ENCODE data around the gene ARHGEF7.

Gene ARHGEF7

DNA sequence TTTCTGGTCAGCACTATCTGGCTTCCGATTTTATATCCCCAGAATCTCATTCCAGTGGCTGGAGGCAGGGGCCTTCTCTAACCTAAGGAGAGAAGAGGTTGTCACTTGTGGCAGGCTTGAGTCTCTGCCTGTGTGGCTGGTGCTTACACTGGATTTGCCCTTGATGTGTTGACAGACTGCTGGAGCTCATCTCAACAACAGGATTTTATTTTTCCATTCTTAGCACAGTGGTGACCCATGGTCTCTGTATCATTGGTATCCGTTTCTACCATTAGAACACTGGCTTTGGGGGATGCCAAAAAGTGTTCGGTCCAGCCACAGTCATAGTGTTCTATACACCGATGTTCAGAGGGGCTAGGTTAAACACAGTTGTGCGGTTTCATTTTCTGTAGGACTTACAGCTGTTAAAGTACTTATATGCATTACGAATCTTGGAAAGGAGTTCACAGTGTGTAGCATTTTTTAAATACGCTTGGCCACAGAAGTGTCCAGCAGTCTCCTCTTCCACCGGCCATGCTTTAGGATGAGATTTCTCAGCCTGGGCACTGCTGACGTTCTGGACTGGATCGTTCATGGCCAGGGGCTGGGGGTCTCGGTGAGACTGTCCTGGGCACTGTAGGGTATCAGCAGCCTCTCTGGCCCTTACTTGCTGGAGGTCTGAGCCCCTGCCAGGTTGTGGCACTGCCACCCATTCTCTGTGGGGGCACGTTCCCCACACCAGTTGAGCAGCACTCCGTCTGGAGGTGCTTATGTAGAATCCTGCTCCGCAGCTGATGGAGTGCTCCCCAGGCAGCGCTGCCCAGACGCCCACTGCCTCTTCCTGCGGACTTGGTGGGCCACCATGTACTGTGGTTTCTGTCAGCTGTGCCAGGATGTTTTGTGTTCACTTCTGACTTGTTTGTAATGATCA, 163.9 kb downstream of the ARHGEF7 start:
- no peak for DNase-seq (ENCODE audit: low read depth in 2 of 2)

DNA sequence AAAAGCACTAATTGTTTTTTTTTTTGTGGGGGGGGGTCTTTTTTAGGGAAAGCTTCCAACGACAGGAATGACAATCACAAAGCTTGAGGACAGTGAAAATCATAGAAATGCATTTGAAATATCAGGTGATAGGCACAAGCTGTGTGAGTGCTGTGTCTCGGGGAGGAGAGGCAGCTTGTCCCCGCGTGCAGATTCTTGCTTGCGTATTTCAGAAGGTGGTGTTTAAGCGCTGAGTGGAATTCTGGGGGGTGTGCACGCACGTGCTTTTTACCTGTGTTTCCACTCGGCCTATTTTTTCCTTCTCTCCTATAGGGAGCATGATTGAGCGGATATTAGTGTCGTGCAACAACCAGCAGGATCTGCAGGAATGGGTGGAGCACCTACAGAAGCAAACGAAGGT, 165.1 kb downstream of the ARHGEF7 start:
- DNase-seq (ENCODE audit: low read depth in 2 of 2), result no peak

DNA sequence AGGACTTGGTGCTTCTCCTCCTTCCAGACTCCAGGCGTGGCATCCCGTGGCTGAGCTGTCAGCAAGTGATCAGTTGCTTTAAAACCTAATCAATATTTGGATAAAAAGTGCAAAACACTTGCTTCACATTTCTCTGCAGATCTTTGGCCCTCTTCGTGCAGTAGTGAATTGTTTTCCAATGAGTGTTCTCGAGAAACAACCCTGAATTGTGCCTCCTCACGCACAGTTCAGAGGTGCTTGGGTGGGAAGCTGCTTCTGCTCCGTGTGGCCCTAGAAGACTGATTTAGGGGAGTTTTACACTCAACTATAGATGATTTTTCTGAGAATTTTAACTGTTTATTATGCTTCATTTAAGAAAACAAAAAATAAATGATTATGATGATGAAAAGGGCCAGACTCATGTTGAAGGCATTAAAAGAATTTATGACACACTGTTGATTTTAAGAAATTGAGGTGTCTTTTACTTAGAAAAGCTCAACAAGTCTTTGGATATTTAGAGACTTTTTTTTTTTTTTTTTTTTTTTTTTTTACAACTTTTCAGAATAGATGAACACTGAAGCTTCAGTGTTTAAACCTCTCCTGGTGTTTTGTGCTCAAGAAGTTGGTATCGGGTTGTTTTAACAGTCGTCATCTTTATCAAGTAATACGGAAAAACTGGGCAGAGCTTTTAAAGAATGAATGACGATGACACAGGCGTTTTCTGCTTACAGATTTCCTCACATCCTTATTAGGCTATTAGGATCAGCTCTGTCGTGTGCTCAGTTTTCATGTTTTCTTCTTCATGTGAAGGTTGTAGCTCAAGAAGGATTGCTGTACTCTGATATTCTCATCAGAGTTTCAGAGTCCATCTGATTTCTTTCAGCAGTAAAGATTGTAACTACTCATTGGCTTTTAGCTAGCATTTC, 165.8 kb downstream of the ARHGEF7 start:
- no peak for DNase-seq (ENCODE audit: low read depth in 2 of 2)

DNA sequence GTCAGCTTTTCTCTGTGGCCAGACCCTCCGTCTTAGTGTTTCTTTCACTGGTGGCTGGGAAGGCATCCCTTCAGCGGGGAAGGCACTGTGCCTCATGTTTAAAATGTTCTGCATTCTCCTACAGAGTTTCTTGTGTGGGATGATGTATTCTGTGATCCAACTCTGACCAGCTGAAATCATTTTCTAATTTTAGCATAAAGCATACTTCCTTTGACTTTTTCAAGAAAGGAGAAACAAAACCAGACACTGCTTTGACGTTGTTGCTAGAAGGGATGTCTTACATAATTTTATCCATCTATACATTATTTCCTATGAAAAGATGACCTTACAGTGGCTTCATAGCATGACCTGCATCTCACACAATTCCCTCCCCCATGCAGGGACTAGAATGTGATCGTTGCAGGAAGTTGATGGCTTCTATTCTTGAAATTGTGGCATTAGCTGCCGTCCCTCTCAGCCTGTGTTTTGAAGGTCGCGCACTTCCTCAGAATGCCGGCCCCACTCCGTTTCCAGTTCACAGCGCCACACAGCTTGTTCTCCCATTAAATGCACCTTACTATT, 166.7 kb downstream of the ARHGEF7 start:
- DNase-seq (ENCODE audit: low read depth in 2 of 2), result no peak

DNA sequence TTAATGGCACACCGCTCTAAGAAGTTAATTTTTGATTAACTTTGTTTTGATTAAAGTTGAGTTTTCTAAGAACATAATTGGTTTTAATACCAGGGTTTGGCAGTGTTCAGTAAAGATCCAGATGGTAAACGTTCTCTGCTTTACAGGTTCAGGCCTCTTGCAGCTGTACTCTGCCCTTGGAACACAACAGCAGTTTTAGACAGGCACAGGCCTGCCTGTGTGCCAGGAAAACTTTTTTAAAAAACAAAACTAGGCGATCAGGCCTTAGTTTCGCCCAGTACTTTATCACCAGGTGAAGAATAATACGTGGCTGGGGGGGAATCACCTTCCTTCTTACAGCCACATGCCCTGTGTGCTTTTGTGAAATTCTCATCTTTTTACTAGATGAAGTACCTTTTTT, 167.3 kb downstream of the ARHGEF7 start:
- DNase-seq (ENCODE audit: low read depth in 2 of 2), result no peak

DNA sequence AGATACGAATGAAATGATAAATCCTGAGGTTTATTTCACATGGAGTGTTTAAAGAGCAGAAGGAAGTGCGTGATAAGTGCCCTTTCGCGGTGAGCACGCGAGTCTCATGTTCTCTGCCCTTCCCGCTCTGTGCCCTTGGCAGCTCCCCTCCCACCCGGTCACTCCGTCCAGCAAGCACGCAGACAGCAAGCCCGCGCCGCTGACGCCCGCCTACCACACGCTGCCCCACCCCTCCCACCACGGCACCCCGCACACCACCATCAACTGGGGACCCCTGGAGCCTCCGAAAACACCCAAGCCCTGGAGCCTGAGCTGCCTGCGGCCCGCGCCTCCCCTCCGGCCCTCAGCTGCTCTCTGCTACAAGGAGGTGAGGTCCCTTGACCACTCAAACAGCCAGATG, 167.9 kb downstream of the ARHGEF7 start:
- no peak for DNase-seq (ENCODE audit: low read depth in 2 of 2)

DNA sequence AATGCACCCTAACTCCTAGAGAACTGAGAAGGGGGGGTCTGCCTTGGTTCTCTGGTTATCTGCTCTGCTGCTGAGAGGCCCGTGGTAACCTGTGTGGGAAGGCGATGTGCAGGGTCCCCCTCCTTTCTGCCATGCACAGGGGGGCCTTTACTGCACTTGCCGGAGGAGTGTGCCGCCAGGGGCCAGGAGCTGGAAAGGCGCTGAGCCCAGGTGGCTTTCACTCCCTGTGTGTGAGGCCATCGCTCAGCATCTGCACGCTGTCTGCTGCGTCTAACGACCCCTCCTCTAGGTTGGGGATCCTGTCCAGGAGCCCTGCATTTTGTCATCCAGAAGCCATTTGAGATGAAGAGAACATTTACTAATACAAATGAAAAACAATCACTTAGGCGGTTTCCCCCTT, 168.3 kb downstream of the ARHGEF7 start:
- DNase-seq (ENCODE audit: low read depth in 2 of 2), result no peak

DNA sequence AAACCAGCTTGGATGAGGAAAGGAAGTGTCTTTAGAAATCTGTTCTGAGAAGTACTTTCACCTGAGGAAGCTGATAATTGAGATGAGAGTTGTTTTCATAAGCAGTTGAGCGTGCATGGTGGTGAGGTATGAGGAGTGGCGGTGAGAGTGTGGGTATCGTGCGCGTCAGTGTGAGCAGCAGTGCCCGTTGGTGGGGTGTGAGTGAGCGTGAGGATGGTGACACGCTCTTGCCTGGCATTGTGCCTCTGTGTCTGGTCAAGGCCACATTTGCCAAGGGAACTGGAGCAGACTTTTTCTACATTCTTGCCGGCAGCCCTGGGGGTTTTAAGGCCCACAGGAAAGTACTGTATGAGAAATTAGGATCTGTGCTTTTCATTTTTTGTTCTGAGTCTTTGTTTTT, 168.9 kb downstream of the ARHGEF7 start:
- DNase-seq (ENCODE audit: low read depth in 2 of 2), result no peak

DNA sequence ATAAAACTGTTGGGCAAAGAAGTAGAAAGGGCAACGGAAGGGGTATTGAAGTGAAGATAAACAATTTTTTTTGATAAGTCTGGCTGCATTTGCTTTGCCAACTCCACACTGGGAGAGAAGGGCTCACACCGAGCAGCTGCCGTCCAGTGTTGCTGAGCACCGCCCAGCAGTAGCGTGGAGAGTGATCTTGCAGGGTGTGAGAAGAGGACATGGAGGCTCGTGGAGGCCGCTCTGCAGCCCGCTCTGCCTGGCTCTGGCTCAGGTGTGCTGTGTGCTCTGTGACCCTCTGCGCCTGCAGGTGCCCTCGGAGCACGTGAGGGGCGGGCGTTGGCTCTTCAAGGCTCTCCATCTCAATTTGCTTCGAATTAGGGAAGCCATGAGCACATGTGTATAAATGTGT, 169.5 kb downstream of the ARHGEF7 start:
- DNase-seq (ENCODE audit: low read depth in 2 of 2), result no peak

DNA sequence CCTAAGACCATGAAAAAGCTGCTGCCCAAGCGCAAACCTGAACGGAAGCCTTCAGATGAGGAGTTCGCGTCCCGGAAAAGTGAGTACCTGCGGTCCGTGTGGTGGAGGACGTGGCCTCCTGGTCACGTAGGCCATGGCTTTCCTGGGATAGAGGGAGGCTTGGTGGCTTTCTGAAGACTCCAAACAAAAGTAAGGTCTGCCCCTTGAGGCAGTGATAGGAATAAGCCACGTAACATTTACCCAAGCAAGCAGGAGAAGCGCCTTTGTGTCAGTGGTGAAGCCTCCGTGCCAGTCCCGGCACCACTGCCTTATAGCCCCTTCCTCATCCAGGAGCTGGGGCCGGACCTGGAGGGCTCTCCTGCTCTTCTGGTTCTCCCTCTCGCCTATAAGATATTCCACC, 171.1 kb downstream of the ARHGEF7 start:
- no peak for DNase-seq (ENCODE audit: low read depth in 2 of 2)

DNA sequence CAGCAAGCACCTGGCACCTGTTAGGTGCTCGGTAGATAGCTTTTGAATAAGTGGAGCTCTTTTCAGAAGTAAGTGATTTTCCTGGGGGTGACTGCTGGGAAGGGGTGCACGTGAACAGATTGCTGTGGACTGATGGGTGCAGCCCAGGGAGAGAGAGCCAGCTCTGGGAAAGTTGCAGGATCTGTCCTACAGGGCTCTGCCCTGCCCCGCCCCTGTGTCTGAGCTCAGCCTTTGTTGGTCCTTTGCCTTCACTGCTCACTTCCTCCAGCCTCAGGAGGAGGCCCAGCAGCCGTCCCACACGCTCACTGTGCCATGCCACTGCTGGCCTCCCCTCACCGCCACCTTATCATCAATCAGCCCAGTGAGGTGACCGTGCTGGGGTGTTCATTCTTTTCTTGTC, 171.6 kb downstream of the ARHGEF7 start:
- no peak for DNase-seq (ENCODE audit: low read depth in 2 of 2)

DNA sequence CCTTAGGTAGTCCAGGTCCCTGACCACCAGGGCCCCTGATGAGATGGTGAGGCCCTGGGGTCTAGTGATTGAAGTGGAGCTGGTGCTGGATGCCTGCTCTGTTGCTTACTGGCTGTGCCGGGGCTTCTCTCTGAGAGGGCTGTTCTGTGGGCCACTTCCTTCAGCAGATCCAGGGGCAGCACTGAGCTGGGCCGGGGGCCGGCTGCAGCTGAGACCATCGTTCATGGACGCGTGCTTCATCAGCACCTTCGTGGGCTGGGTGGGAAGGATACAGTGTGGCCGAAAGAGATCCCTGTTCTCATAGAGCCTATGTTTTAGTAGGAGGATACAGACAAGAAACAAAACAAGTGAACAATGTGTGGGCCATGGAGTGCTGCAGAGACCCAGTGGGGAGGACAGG, 172.1 kb downstream of the ARHGEF7 start:
- DNase-seq (ENCODE audit: low read depth in 2 of 2), result no peak

DNA sequence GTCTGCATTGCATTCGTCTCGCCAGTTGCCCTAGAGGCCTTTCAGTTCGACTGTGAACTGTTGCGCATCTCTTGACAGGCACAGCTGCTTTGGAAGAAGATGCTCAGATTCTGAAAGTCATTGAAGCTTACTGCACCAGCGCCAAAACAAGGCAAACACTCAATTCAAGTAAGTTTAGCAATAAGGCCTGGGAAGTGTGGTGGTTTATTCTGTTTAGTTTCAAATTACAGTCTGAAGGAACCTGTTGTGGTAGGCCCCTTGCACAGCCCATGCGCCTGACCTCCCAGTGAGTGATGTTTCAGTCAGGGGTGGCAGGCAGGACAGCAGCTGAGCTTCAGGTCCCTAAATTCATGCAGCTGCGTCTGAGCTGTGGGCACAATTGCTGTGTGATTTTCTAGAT, 173.2 kb downstream of the ARHGEF7 start:
- DNase-seq (ENCODE audit: low read depth in 2 of 2), result no peak

DNA sequence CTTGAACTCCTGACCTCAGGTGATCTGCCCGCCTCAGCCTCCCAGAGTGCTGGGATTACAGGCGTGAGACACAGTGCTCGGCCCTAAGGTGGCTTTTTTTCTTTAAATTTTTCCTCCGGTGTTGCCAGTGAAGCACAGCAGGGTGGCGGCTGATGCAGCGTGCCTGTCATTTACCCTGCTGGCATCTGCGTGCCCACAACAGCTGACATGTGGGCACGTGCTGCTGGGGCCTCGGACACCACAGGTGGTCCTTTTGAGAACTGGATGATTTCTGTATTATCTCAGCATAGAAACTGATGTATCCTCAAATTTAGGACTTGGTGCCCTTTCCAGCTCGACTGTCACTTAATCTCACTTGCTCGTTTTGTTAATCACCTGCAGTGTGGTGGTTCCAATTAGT, 174.1 kb downstream of the ARHGEF7 start:
- no peak for DNase-seq (ENCODE audit: low read depth in 2 of 2)

DNA sequence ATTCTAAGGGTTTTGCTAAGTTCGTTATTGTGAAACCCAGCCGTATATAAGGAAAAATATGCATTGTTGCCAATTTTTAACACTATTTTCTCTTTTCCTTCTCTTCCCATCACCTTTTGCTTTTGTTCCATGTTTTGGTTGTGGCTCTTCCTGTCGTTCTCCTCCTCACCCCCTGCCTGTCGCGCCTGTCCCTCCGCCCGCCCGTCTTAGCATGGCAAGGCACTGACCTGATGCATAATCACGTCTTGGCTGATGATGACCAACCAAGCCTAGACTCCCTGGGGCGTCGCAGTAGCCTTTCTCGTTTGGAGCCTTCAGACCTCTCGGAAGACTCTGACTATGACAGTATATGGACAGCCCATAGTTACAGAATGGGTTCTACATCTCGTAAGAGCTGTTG, 176.8 kb downstream of the ARHGEF7 start:
- no peak for DNase-seq (ENCODE audit: low read depth in 2 of 2)

DNA sequence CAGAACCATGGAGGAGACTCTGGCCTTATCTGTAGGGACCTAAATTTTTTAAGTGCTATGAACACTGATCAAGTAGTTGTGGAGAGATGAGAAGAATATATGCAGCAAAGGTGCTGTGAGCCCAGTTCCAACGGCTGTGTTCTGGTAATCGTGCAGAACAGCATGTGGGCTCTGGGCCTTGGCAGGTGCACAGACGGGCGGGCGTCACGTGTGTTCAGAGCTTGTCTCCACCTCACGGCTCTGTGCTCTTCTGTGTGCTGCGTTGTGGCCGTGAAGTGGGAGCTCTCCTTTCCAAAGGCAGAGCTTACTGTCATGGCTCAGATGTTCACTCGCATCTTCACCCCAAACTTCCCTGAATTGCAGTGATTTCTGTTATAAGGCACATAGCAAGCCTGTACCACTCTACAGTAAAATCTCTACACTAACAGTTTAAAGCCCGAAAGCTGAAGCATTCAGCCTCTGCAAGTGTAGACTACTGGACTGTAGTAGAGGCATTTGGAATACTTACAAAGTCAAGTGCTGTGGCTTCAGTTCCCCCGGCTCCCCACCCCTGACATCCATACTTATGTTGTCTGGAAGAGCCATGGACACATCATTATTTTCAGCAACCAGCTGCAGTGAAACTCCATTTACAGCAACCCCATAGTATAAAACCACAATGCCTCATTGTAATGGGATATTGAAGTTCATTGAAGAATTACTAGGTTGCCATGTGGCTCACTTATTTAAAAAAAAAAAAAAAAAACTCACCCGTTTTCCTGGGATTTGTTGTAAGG, 177.8 kb downstream of the ARHGEF7 start:
- DNase-seq (ENCODE audit: low read depth in 2 of 2), result no peak

DNA sequence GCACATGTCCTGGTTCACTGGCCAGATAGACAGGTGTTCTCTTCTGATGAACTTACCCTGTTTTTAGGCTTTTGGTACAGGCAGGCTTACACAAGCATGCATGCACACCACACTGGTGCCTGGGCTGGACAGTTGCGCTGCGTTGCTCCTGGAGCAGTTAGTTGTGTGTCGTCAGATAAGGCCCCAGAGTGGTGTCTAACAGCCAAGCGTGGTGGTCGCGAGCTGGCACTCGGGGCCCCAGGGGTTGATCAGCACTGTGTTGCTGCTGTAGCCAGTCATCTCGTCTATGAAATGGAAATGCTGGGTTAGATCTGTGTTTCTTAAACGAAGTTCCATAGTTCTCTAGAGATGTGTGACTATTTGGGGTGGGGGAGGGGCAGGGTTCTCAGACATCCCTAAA, 180.8 kb downstream of the ARHGEF7 start:
- DNase-seq (ENCODE audit: low read depth in 2 of 2), result no peak

DNA sequence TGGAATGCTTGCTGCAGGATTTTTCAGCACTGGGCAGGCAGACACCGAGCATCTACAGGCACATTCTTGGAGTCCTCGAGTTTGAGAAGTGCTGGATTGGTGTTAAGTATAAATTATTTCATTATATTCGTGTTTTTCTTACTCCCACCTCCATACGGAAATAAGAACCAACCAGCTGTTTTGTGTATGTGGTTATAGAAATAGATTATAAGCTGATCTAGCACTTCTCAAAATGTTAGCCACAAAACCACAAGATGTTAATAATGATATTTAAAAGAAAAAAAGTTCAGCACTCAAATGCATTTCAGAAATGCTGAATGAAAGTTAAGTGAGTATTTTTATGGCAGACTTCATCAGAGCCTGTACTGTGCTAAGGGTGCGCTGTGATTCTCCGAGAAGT, 181.3 kb downstream of the ARHGEF7 start:
- DNase-seq (ENCODE audit: low read depth in 2 of 2), result no peak

DNA sequence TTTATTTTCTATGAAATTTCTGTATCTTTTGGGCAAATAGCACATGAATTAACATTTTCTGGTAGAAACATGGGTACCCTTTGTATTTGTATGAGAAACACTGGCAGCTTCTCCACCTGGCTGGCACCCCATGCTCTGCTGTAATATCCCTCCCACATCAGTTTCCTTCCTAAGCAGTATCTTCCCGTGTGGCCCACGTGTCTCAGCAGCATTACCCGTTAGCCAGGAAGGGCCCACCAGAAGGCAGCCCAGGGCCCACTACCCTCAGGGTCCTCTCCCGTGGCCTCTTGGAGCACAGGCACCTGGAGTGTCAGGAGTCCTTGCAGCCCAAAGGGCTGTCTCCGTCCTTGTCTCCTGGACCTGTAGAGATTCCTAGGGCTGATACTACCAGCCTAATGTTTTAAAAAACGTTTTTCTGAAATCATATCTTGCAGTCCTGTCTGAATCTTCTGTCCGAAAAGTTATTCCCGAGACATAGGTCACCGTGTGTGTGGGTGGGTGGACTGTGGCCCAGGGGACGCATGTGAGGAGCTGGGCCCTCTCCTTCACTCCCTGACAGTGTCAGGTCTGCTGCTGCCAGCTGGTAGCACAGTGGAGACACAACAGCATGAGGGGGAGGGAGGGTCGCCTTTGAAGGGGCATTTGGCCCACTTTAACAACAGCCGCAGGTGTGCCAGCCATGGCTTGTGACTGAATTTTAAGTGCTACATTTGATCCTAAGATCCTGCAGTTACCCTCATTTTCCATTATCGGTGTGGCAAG, 183.3 kb downstream of the ARHGEF7 start:
- DNase-seq (ENCODE audit: low read depth in 2 of 2), result no peak

DNA sequence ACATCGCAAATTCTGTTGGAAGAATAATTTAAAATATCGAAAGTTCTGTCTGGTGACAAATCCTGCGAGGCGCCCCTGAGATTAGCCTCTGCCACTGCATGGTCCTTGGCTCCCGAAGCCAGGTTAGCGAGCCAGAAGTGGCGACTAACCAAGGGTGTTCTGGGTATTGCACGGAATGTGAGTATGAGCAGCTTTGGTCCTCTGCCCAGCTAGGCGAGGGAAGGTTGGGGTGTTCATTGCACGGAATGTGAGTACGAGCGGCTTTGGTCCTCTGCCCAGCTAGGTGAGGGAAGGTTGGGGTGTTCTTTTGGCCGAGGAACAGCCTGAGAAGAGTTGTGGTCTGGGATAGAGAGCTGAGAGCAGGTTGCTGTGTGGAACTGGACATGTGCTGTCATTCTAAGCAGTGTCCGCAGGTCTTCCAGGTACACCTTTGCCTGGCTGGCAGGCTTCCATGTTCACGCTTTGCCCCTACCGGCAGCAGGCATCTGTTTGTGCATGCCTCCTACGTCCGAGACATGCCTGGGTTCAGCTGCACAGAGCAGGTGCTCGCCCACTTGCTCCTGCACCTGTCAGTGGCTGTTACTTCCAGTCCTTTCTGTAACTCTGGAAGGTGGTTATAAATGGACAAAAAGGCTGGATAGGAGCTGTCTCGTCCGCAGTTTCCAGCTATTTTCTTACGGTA, 187.1 kb downstream of the ARHGEF7 start:
- DNase-seq (ENCODE audit: low read depth in 2 of 2), result no peak
